Nephron (organoid): Measurements from ENCODE around the gene GFOD2.
A peak's percentile ranks its signal among the peaks of the same experiment; 100 is the strongest.

Experiments
- H3K27ac Mint-ChIP-seq, 3 experiments: 2 replicates each; pipeline ENCODE4 v1.8.0; 2020; ENCODE audit warnings: mixed read lengths in 3 of 3, mild to moderate bottlenecking in 2 of 3, moderate library complexity in 1 of 3
- H3K27me3 Mint-ChIP-seq: 2 replicates; pipeline ENCODE4 v1.8.0; 2021; ENCODE audit warnings: low read depth, mild to moderate bottlenecking, moderate library complexity, mixed read lengths
- H3K36me3 Mint-ChIP-seq: 2 replicates; pipeline ENCODE4 v1.8.0; 2020; ENCODE audit warnings: low read depth, mixed read lengths
- H3K4me1 Mint-ChIP-seq: 2 replicates; pipeline ENCODE4 v1.8.0; 2020; ENCODE audit warnings: mixed read lengths
- H3K4me3 Mint-ChIP-seq, 3 experiments: 2 replicates each; pipeline ENCODE4 v1.8.0; 2020; ENCODE audit warnings: mild to moderate bottlenecking in 3 of 3, mixed read lengths in 3 of 3, moderate library complexity in 2 of 3
- H3K9me3 Mint-ChIP-seq: 2 replicates; pipeline ENCODE4 v1.8.0; 2020; ENCODE audit warnings: mixed read lengths
- TF ChIP-seq, protein P1 (sequence below), 3 experiments: fragments of 200-600 bp; sonication (generic); IDR thresholded peaks; one replicate each; pipeline ENCODE4 v1.5.0; 2021; ENCODE audit warnings: antibody characterized with exemption in 3 of 3; ENCODE audit not compliant: unreplicated experiment in 3 of 3

GFOD2 gene

DNA sequence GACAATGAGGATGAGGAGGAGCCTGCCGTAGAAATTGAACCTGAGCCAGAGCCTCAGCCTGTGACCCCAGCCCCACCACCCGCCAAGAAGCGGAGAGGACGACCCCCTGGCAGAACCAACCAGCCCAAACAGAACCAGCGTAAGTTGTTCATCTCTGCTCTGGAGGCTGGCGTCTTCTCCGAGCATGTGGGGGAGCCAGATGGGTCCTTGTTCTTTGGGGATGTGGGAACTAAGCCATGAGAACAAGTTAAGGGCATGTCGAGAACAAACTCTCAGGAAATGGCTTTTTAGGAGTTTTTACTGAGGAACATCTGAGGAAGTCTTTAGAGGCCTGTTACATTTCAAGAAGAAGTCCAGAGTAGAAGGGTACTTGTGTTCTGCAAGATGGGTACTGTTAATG, 82.4 kb downstream of the GFOD2 start:
- no peak overlapping the region for H3K27ac Mint-ChIP-seq
- H3K36me3 Mint-ChIP-seq = peaks cover 50% of the 10 kb centered on the region
- H3K4me3 Mint-ChIP-seq = no peak overlapping the region
- H3K27me3 Mint-ChIP-seq = no peaks in the 10 kb centered on the region
- H3K4me1 Mint-ChIP-seq = peaks cover 6% of the 10 kb centered on the region
- H3K9me3 Mint-ChIP-seq = no peaks in the 10 kb centered on the region
- TF ChIP-seq, protein P1, sequence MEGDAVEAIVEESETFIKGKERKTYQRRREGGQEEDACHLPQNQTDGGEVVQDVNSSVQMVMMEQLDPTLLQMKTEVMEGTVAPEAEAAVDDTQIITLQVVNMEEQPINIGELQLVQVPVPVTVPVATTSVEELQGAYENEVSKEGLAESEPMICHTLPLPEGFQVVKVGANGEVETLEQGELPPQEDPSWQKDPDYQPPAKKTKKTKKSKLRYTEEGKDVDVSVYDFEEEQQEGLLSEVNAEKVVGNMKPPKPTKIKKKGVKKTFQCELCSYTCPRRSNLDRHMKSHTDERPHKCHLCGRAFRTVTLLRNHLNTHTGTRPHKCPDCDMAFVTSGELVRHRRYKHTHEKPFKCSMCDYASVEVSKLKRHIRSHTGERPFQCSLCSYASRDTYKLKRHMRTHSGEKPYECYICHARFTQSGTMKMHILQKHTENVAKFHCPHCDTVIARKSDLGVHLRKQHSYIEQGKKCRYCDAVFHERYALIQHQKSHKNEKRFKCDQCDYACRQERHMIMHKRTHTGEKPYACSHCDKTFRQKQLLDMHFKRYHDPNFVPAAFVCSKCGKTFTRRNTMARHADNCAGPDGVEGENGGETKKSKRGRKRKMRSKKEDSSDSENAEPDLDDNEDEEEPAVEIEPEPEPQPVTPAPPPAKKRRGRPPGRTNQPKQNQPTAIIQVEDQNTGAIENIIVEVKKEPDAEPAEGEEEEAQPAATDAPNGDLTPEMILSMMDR (IDR thresholded peaks at IDR 0.05; ENCODE audit: unreplicated experiment in 3 of 3) = no peak

DNA sequence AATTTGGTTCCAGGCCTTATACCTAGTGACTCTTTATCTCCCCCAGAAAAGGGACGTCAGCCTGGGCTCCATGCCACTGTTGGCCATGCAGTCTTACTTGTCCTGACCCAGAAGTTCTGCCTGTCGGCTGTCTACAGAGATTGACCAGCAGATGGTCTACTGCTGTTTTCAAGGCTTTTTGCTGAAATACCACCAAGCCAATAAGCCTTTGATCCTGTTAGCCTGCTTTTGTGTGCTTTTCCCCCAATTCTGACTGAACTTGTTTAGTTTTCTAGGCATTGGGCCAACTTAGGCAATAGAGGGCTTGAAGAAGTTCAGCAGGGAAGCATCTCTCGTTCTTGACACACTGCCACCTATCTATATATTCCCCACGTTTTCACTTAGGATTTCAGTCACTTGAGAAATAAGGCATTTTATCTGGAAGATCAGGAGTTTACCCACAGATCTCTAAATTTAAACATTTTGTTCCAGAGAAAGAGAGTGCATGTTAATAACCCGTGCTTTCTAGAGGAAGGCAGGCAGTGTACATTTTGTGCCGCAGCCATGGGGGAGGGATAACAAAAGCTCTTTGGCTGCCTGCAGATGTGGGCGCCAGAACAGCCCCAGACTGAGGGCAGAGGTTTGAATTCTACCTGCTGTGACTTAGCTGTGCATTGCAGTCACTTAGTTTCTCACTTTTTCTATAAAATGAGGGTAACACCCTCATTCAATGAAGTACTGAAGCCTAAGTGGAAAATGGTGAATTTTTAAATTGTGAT, 86.5 kb downstream of the GFOD2 start:
- Mint-ChIP-seq H3K36me3 (peaks cover 55% of the 10 kb centered on the region), H3K27ac (peak overlapping the region in 2 of 3 experiments; percentile 19 to 21), H3K4me1 (peaks cover 6% of the 10 kb centered on the region), H3K27me3 (no peaks in the 10 kb centered on the region), H3K9me3 (no peaks in the 10 kb centered on the region), H3K4me3 (no peak overlapping the region)
- TF ChIP-seq, protein P1 (IDR thresholded peaks at IDR 0.05; ENCODE audit: unreplicated experiment in 3 of 3) = no peak

DNA sequence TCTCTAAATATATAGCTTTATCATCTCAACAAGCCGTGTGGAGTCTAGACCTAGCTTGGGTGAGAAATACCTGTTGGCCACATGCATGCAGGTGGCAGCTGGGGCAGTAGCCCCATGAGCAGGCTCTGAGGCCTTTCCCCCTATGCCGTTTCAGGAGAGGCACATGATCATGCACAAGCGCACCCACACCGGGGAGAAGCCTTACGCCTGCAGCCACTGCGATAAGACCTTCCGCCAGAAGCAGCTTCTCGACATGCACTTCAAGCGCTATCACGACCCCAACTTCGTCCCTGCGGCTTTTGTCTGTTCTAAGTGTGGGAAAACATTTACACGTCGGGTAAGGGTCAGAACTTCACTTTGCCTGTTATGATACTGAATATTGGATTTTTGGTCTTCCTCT, 90.9 kb downstream of the GFOD2 start:
- TF ChIP-seq, protein P1 (IDR thresholded peaks at IDR 0.05; ENCODE audit: unreplicated experiment in 3 of 3) = no peak
- Mint-ChIP-seq H3K4me1 (peaks cover 6% of the 10 kb centered on the region), H3K27me3 (no peaks in the 10 kb centered on the region), H3K36me3 (peaks cover 65% of the 10 kb centered on the region), H3K4me3 (no peak overlapping the region), H3K9me3 (no peaks in the 10 kb centered on the region), H3K27ac (peak overlapping the region in 1 of 3 experiments; percentile 20)
